ENCODE measurements around the gene IRF7.

- TF ChIP-seq CTCF (conservative IDR thresholded peaks at IDR 0.05; ENCODE audit: low read depth, low read length), result no peak
- no peak for TF ChIP-seq EZH2phosphoT487 (IDR thresholded peaks at IDR 0.05; ENCODE audit: borderline replicate concordance, low read length)
Observed at GRCh38 chr11:587546-587945, 28.2 kb downstream of the IRF7 start.
